CD4-positive, alpha-beta T cell (primary cell): ENCODE data around the gene TOR1B. TPM values are rescaled to one million over a fixed set of nuclear protein-coding genes. Genes with fewer than 3 reads are reported as not detected.
A peak's percentile ranks its signal among the peaks of the same experiment; 100 is the strongest.
"Not testable (repeated sequence)": the region's sequence is repeated elsewhere in the genome, so short reads cannot be mapped to it uniquely, and the experiment has no call there.

ENCODE experiments used
- ATAC-seq: fragments of 200-7000 bp; cut with Tn5 transposase; one replicate; pipeline ENCODE4 v1.10.0; 2022; ENCODE audit warnings: mild to moderate bottlenecking; ENCODE audit not compliant: poor library complexity
- CTCF ChIA-PET: fragments of 350-600 bp; sonication (Branson Sonifier 250); formaldehyde crosslinking; loops from one replicate; lab custom pipeline; 2021; ENCODE audit warnings: antibody characterized with exemption, inconsistent platforms; lab: Charles Lee
- POLR2A ChIA-PET: fragments of 350-600 bp; sonication (Branson Sonifier 250); formaldehyde crosslinking; loops from one replicate; lab custom pipeline; 2021; ENCODE audit warnings: antibody characterized with exemption, inconsistent platforms; lab: Charles Lee
- DNase-seq, 14 experiments: peaks; one replicate each; pipeline ENCODE4 v3.0.0-alpha.2; 2013 to 2020; ENCODE audit warnings: mixed read lengths in 2 of 14
- H3K27ac ChIP-seq, 2 donors: one replicate each; pipeline versions ENCODE4 v1.5.1 to v1.7.0; 2013; ENCODE audit warnings: low read length in 2 of 2, low read depth in 1 of 2, mild to moderate bottlenecking in 1 of 2
- H3K27me3 ChIP-seq, 2 experiments: 1 replicate in 1 of 2; 2 replicates in 1 of 2; pipeline versions ENCODE4 v1.6.1 to v1.7.0; 2013; ENCODE audit warnings: low read length in 2 of 2, control low read depth in 1 of 2, mild to moderate bottlenecking in 1 of 2, moderate library complexity in 1 of 2; ENCODE audit not compliant: insufficient read depth in 2 of 2, control insufficient read depth in 1 of 2
- H3K36me3 ChIP-seq: one replicate; pipeline ENCODE4 v1.6.1; 2013; ENCODE audit warnings: low read length, control low read depth; ENCODE audit not compliant: insufficient read depth
- H3K4me1 ChIP-seq: one replicate; pipeline ENCODE4 v1.6.1; 2013; ENCODE audit warnings: low read length, control low read depth; ENCODE audit not compliant: insufficient read depth
- H3K4me3 ChIP-seq: one replicate; pipeline ENCODE4 v1.5.1; 2013; ENCODE audit warnings: mild to moderate bottlenecking, low read length, moderate library complexity
- H3K9me3 ChIP-seq, 2 experiments: 1 replicate in 1 of 2; 2 replicates in 1 of 2; pipeline versions ENCODE4 v1.6.1 to v1.7.0; 2013; ENCODE audit warnings: low read length in 2 of 2, mild to moderate bottlenecking in 2 of 2, control low read depth in 1 of 2, moderate library complexity in 1 of 2; ENCODE audit not compliant: control insufficient read depth in 1 of 2, insufficient read depth in 1 of 2
- H3K27ac Mint-ChIP-seq: one replicate; pipeline ENCODE4 v1.8.0; 2020; ENCODE audit warnings: mixed read lengths
- H3K27me3 Mint-ChIP-seq: one replicate; pipeline ENCODE4 v1.8.0; 2021; ENCODE audit warnings: mixed read lengths
- H3K36me3 Mint-ChIP-seq: one replicate; pipeline ENCODE4 v1.8.0; 2021; ENCODE audit warnings: low read depth, mixed read lengths
- H3K4me1 Mint-ChIP-seq: one replicate; pipeline ENCODE4 v1.8.0; 2021; ENCODE audit warnings: low read depth, mixed read lengths
- H3K4me3 Mint-ChIP-seq: one replicate; pipeline ENCODE4 v1.8.0; 2020; ENCODE audit warnings: mild to moderate bottlenecking, mixed read lengths
- H3K9me3 Mint-ChIP-seq: one replicate; pipeline ENCODE4 v1.8.0; 2020; ENCODE audit warnings: mixed read lengths
- intact Hi-C, 2 experiments: fragments of 100-400 bp; cut with DNase I in 1 of 2; cut with micrococcal nuclease in 1 of 2; formaldehyde crosslinking; loops; one replicate each; pipeline versions ENCODE4 v1.15.1 to v1.9.0; 2023 to 2025; cut with DNase I, micrococcal nuclease
- total RNA-seq, 174 experiments: library from RNA in 2 of 174; stranded (reverse) in 2 of 174; gene quantifications; one replicate each; pipeline ENCODE4 v1.2.3 and lab custom pipeline; 2021 to 2026
- TF ChIP-seq, protein P1 (sequence below): fragments of 200-600 bp; IDR thresholded peaks from one replicate; pipeline ENCODE4 v1.8.0; 2022; ENCODE audit warnings: antibody characterized with exemption, mild to moderate bottlenecking

Gene TOR1B
- total RNA-seq, 2 experiments from 2014 or later: 13.4 to 15.1 TPM

DNA sequence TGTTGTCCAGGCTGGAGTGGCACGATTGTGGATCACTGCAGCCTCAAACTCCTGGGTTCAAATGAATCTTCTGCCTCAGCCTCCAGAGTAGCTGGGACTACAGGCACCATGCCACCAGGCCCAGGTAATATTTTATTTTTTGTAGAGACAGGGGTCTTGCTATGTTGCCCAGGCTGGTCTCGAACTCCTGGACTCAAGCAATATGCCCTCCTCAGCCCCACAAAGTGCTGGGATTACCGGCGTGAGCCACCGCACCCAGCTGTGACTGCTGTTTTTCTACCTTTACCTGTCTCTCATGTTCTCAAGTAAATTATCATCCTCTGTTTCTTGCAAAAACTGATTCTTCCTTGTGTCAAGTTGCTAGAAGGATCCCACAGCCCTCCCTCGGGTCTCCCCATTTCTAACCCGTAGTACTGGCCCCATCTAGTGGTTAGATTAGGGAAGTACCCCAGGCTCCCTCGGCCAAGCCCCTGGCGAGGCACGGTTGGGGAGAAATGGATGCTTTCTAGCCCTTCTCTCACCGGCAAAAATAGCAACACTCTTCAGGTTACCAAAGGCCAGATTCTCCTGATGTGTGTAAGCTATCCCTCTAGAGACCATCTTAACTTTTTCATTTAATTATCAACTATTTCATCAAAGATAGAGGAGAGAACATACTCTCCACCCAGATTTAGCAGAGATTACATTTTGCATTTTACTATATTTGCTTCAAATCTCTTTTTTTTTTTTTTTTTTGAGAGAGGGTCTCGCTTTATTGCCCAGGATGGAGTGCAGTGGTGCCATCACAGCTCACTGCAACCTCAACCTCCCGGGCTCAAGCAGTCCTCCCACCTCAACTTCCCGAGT is 19.2 kb upstream of the TOR1B start:
- Histone ChIP-seq H3K27ac (no peak overlapping the region), H3K4me3 (no peak overlapping the region), H3K36me3 (no peaks in the 10 kb centered on the region), H3K4me1 (peaks cover 5% of the 10 kb centered on the region), H3K27me3 (peaks cover 0 to 2% of the 10 kb centered on the region in 2 experiments), H3K9me3 (no peaks in the 10 kb centered on the region)
- peak; percentile 100 for ATAC-seq
- ChIA-PET CTCF (interaction anchor here (0.6 to 2.2 kb wide), 8 partner anchors 19 to 652 kb away, joined by 3 to 14 read pairs (median 4); partner anchors contain the start of gene TOR1B), POLR2A (no interaction called here)
- peak; percentile 55 to 84 (median 68) for DNase-seq
- no peak overlapping the region for H3K27ac Mint-ChIP-seq
- H3K4me1 Mint-ChIP-seq: peaks cover 5% of the 10 kb centered on the region
- no peaks in the 10 kb centered on the region for H3K9me3 Mint-ChIP-seq
- no peaks in the 10 kb centered on the region for H3K36me3 Mint-ChIP-seq
- intact Hi-C loops: loop anchor here (1.0 to 5.0 kb wide), 8 partner anchors 46 to 653 kb away; partner anchors contain the start of gene ASB6 (in 1 of the 2)
- H3K4me3 Mint-ChIP-seq: no peak overlapping the region
- peaks cover 8% of the 10 kb centered on the region for H3K27me3 Mint-ChIP-seq
- TF ChIP-seq, protein P1, sequence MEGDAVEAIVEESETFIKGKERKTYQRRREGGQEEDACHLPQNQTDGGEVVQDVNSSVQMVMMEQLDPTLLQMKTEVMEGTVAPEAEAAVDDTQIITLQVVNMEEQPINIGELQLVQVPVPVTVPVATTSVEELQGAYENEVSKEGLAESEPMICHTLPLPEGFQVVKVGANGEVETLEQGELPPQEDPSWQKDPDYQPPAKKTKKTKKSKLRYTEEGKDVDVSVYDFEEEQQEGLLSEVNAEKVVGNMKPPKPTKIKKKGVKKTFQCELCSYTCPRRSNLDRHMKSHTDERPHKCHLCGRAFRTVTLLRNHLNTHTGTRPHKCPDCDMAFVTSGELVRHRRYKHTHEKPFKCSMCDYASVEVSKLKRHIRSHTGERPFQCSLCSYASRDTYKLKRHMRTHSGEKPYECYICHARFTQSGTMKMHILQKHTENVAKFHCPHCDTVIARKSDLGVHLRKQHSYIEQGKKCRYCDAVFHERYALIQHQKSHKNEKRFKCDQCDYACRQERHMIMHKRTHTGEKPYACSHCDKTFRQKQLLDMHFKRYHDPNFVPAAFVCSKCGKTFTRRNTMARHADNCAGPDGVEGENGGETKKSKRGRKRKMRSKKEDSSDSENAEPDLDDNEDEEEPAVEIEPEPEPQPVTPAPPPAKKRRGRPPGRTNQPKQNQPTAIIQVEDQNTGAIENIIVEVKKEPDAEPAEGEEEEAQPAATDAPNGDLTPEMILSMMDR: peak; percentile 89

DNA sequence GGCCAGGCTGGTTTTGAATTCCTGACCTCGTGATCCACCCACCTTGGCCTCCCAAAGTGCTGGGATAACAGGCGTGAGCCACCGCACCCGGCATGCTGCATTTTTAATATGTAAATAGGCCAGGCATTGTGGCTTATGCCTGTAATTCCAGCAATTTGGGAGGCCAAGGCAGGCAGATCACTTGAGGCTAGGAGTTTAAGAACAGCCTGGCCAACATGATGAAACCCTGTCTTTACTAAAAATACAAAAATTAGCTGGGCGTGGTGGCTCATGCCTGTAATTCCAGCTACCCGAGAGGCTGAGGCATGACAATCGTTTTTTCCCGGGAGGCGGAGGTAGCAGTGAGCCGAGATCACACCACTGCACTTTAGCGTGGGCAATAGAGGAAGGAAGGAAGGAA is 18.0 kb upstream of the TOR1B start:
- ATAC-seq, H3K9me3 Mint-ChIP-seq, H3K36me3 ChIP-seq, H3K27me3 ChIP-seq, H3K27ac ChIP-seq, H3K27ac Mint-ChIP-seq, H3K4me1 Mint-ChIP-seq, H3K27me3 Mint-ChIP-seq, H3K4me3 Mint-ChIP-seq, H3K36me3 Mint-ChIP-seq, DNase-seq, H3K4me1 ChIP-seq, H3K9me3 ChIP-seq, H3K4me3 ChIP-seq: not testable (repeated sequence)
- ChIA-PET POLR2A (interaction anchor here (0.7 to 1.1 kb wide), 2 partner anchors 20 to 48 kb away, joined by 4 read pairs; no protein-coding TSS in a partner anchor), CTCF (interaction anchor here (1.7 to 2.2 kb wide), 3 partner anchors 47 to 653 kb away, joined by 4 to 14 read pairs (median 13); no protein-coding TSS in a partner anchor)
- intact Hi-C loops: loop anchor here (2.0 to 5.0 kb wide), 2 partner anchors 173 to 174 kb away; no protein-coding TSS in a partner anchor

DNA sequence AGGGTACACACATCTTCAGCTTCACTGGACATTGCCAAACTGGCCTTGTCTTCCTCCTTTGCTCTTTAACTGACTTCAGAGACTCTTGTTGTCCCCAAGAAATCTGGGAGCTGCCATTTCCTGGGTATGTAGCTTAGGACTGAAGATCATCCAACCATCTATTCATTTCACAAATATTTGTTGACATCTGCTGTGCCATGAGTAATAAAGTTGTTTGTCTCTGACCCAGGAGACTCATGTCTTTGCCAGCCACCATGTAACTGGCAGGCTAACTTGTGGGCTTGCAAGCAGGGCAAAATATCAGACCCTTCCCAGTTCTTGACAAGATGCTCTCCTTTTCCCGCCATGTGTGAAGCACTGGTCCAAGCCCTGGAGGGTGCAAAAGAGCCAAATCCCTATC is 17.1 kb upstream of the TOR1B start:
- Histone ChIP-seq H3K36me3 (no peaks in the 10 kb centered on the region), H3K9me3 (no peaks in the 10 kb centered on the region), H3K27ac (no peak overlapping the region), H3K4me3 (no peak overlapping the region), H3K27me3 (peaks cover 0 to 2% of the 10 kb centered on the region in 2 experiments), H3K4me1 (peaks cover 13% of the 10 kb centered on the region)
- DNase-seq: no peak
- ATAC-seq: no peak
- CTCF ChIA-PET: interaction anchor here (1.9 kb wide), 1 partner anchor 48 kb away, joined by 8 read pairs; no protein-coding TSS in a partner anchor
- POLR2A ChIA-PET: no interaction called here
- intact Hi-C loops: loop anchor here in 1 of 2 experiments (2.0 kb wide), 1 partner anchor 175 kb away; no protein-coding TSS in a partner anchor
- H3K9me3 Mint-ChIP-seq: no peaks in the 10 kb centered on the region
- no peak overlapping the region for H3K4me3 Mint-ChIP-seq
- H3K4me1 Mint-ChIP-seq: peaks cover 11% of the 10 kb centered on the region
- peaks cover 8% of the 10 kb centered on the region for H3K27me3 Mint-ChIP-seq
- TF ChIP-seq, protein P1: no peak
- H3K27ac Mint-ChIP-seq: no peak overlapping the region
- H3K36me3 Mint-ChIP-seq: no peaks in the 10 kb centered on the region
